ENCODE results near the gene MAP2K5.

MAP2K5 gene

DNA sequence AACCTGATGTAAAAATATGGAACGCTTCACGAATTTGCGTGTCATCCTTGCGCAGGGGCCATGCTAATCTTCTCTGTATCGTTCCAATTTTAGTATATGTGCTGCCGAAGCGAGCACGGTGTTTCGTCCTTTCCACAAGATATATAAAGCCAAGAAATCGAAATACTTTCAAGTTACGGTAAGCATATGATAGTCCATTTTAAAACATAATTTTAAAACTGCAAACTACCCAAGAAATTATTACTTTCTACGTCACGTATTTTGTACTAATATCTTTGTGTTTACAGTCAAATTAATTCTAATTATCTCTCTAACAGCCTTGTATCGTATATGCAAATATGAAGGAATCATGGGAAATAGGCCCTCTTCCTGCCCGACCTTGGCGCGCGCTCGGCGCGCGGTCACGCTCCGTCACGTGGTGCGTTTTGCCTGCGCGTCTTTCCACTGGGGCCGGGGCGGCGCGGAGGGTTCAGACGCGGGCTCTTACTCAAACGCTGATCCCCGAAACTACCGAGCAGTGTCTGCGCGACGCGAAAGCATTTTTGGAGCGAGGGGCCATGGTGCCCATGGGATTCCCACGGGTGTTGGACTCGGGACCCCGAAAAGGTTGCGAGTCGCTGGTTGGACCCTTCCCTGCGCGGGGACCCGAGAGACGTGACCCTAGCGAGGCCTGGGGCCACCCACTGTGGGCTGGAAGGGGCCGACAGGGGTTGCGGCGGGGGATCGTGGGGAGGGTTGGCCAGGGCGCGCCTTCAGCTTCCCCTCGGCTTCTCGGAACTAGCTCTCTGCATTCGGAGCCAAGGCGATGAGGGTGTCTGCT lies 297.6 kb downstream of the MAP2K5 start, which contains the start of gene RNU6-1:
Gene RNU6-1 (minus strand): TSS at position 117 of the 820 bp plus-strand sequence.
- TF ChIP-seq GATA3 (IDR thresholded peaks at IDR 0.05; ENCODE audit: low read depth, low read length) (no peak), GATA2 (IDR thresholded peaks at IDR 0.05; ENCODE audit: low read depth, low read length) (no peak)

DNA sequence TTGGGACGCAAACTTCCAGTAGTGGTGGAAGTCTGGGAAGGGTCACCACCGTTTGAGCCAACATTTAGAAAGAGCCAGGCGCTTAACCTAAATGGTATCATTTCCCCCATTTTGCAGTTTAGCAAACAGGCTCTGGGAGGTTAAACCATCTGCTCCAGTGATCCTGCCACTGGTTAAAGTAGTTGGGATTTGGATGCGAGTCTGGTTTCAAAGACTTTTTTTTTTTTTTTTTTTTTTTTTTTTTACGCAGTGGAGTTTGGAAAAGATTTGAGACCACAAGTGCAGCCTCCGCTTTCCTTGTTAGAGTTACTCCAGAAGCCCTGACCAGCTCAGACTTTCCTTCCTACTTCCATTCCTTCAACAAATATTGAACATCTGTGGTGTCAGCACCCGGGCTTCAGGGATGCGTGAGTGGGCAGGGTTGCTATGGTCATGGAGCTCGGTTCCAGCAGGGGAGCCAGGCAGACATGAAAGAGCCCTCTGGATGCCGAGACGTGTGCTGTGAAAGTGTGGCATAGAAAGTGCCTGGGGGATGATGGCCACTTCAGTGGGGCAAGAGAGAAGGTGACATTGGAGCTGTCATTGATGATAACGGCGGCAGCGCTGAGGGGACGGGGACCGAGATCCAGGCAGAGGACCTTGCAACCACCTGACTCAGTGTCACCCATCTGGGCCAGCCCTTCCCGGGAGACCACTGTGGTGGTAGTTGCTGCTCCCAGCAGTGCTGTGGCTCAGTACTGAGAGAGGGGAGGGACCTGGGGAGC lies 298.4 kb downstream of the MAP2K5 start:
- TF ChIP-seq GATA2 (IDR thresholded peaks at IDR 0.05; ENCODE audit: low read depth, low read length) (no peak), GATA3 (IDR thresholded peaks at IDR 0.05; ENCODE audit: low read depth, low read length) (no peak)

DNA sequence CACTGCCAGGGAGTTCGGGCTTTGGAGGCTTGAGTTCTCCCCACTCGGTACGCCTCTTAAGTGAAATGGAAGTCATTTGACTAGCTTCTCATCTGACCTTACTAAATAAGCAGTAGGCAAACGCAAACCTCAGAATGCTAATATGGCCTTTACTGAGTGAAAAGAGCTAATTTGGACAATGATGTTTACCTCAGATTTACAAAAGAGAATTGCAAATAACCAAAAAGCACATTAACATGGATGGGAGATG lies 298.9 kb downstream of the MAP2K5 start:
- TF ChIP-seq GATA3 (IDR thresholded peaks at IDR 0.05; ENCODE audit: low read depth, low read length) = no peak
- no peak for TF ChIP-seq GATA2 (IDR thresholded peaks at IDR 0.05; ENCODE audit: low read depth, low read length)

DNA sequence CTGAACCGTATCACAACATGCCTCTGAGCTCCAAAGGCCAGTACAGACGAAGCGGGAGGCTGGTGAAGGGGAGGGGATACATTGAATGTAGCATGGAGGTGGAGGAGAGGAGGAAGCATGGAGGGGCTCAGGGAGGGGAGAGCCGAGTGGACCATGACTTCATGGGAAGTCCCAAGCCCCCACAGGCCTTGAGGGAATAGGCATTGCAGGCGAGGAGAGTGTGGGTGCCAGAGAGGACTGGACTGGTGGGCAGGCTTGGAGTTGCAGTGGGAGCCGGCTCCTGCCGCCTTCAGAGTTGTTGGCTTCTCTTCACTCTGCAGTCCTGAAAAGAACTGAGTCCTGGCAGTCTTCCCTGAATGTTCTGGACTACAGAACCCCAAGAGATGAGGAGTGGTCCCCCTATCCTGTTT lies 300.6 kb downstream of the MAP2K5 start:
- TF ChIP-seq GATA2 (IDR thresholded peaks at IDR 0.05; ENCODE audit: low read depth, low read length) (no peak), GATA3 (IDR thresholded peaks at IDR 0.05; ENCODE audit: low read depth, low read length) (no peak)

DNA sequence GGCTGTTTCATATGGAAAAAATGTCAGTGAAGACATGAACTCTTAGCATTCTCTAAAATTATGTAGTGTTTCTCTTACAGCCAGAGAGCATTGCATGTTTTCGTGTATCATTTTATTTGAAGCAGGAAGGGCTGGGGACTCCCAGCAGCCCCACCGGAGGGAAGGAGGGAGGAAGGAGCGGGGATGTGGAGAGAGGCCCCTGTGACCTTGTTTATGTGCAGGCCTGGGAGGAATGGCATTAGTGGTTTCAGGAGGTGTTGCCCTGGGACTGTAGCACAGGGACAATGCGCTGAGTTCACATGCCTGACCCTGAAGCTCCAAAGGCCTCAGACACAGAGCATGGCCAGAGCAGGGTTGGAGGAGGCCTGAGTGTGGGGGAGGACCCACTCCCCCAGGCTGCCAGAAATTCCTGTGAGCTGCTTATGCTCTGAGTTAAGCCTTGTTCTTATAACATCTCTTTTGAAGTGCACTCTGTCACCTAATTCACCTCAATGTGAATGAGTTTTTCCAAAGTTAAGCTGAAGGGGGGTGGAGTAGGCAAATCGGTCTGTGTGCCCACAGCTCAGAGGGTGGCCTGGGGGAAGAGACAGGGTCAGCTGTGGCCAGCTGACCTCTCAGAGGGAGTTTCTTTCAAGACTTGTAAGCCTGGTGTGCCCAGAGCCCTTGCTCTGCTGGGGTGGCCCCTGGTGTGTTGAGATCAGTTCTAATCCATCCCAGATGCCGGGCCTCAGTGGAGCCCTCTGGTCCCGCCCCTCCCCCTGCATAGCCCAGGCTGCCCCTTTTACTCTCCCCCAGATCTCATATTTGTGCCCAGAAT lies 301.3 kb downstream of the MAP2K5 start:
- TF ChIP-seq GATA3 (IDR thresholded peaks at IDR 0.05; ENCODE audit: low read depth, low read length) (no peak), GATA2 (IDR thresholded peaks at IDR 0.05; ENCODE audit: low read depth, low read length) (no peak)

DNA sequence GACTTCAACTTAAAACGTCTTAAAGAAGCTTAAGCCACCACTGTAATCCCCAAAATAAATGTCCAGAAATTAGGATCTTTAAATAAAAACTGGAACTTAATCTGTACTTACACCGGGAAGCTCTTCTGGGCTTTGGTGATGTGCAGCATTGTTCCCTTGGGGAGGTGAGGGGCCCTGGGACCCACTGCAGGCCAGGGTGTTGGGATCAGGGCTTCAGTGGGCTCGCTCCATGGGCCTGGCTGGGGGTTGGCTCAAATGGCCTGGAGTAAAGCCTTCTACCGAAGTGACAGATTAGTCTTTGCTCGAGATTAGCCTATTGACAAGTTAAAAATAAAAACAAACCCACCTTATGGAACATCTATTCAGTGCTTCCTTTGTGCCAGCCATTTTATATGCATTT lies 303.5 kb downstream of the MAP2K5 start:
- TF ChIP-seq GATA2 (IDR thresholded peaks at IDR 0.05; ENCODE audit: low read depth, low read length) = no peak
- no peak for TF ChIP-seq GATA3 (IDR thresholded peaks at IDR 0.05; ENCODE audit: low read depth, low read length)

DNA sequence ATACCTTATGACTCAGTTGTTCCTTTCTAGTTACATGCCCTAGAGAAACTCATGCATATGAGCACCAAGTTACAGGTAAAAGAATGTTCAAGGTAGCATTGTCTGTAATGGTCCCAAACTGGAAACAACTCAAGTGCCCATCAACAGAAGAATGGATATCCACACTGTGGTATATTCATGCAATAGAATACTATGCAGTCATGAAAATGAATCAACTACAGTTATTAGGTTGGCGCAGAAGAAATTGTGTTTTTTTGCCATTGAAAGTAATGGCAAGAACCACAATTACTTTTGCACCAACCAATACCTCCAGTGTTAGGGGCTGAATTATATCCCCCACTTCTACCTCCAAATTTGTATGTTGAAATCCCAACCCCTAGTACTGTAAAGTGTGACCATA lies 307.0 kb downstream of the MAP2K5 start:
- TF ChIP-seq GATA3 (IDR thresholded peaks at IDR 0.05; ENCODE audit: low read depth, low read length) = no peak
- TF ChIP-seq GATA2 (IDR thresholded peaks at IDR 0.05; ENCODE audit: low read depth, low read length) = no peak

DNA sequence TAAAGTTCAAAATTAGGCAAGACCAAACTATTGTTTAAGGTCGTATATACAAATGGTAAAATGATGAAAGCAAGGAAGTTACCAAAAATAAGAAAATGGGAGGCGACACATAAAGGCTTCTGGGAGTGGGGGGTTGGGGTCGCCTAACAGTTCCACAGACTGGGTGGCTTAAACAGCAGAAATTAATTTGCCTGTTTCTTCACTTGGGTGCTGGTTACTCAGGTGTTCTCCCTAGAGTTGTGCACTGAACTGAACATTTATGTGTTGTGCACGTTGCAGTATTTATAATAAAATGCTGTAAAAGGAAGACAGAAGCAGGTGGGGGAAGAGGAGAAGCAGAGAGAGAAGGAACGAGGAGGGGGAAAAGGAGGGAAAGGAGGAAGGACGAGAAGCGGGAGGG lies 307.8 kb downstream of the MAP2K5 start:
- TF ChIP-seq GATA3 (IDR thresholded peaks at IDR 0.05; ENCODE audit: low read depth, low read length) = no peak
- no peak for TF ChIP-seq GATA2 (IDR thresholded peaks at IDR 0.05; ENCODE audit: low read depth, low read length)

DNA sequence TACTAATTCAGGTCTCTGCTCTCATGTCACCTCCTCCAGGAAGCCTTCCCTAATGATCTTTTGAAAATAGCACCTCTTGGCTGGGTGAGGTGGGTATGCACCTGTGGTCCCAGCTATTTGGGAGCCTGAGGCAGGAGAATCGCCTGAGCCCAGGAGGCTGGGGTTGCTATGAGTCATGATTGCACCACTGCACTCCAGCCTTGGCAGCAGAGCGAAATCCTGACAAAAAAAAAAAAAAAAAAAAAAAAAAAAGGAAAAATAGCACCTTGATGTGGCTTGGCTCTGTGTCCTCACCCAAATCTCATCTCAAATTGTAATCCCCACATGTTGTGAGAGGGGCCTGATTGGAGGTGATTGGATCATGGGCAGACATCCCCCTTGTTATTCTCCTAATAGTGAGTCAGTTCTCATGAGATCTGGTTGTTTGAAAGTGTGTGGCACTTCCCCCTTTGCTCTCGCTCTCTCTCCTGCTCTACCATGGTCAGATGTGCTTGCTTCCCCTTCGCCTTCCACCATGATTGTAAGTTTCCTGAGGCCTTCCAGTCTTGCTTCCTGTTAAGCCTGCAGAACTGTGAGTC lies 308.6 kb downstream of the MAP2K5 start:
- TF ChIP-seq GATA2 (IDR thresholded peaks at IDR 0.05; ENCODE audit: low read depth, low read length) (no peak), GATA3 (IDR thresholded peaks at IDR 0.05; ENCODE audit: low read depth, low read length) (no peak)

DNA sequence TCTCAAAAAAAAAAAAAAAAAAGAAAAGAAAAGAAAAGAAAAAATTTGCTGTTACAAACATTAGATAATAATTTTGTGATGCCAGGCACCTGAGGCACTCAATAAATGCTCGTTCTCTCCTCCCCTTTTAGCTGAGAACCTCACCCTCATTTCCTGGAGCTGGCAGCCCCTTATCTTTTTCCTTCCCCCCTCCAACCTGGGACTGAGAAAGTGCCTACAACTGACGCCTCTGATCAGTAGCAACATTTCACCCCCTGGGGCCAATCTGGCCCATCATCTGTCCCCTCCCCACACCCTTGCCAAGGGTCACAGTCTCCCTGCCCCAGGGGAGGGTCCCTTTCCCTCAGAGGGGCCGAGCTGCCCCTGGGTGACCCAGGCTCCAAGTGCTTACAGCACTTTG lies 309.9 kb downstream of the MAP2K5 start:
- TF ChIP-seq GATA3 (IDR thresholded peaks at IDR 0.05; ENCODE audit: low read depth, low read length) (no peak), GATA2 (IDR thresholded peaks at IDR 0.05; ENCODE audit: low read depth, low read length) (no peak)

DNA sequence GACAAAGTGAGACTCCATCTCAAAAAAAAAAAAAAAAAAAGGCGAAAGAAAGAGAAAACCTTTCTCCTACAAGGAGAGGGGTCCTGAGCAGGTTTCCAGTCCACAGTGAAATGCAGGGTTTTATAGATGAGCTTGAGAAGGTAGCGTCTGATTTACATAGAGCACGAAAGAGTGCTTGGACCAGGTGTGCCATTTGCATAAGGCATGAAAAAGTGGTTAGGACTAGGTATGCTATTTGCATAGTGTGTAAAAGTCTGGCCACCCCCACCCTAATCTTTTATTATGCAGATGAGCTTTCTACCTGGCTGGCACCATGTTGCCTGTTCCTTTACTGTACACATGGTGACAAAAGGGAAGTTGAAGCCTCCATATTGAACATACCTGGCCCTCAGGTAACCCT lies 311.0 kb downstream of the MAP2K5 start:
- TF ChIP-seq GATA3 (IDR thresholded peaks at IDR 0.05; ENCODE audit: low read depth, low read length) (no peak), GATA2 (IDR thresholded peaks at IDR 0.05; ENCODE audit: low read depth, low read length) (no peak)

DNA sequence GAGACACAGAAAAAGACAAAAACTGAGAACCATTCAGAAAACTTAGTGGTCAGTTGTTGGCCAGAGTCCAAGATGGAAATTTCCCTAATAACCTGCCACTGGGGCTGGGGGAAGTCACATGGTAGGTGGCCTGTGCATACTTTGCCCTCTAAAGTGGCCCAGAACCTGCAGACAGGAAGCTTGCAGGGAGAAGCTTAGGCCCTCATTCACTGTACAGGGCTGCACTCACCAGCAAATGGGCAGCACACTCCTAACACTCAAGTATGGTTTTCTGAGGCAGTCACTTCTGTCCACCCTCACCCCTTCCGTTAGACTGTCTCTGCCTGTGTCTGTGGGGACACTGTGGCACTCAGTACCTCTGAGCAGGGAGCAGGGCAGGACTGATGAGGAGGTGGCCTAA lies 311.9 kb downstream of the MAP2K5 start:
- no peak for TF ChIP-seq GATA2 (IDR thresholded peaks at IDR 0.05; ENCODE audit: low read depth, low read length)
- TF ChIP-seq GATA3 (IDR thresholded peaks at IDR 0.05; ENCODE audit: low read depth, low read length) = no peak

DNA sequence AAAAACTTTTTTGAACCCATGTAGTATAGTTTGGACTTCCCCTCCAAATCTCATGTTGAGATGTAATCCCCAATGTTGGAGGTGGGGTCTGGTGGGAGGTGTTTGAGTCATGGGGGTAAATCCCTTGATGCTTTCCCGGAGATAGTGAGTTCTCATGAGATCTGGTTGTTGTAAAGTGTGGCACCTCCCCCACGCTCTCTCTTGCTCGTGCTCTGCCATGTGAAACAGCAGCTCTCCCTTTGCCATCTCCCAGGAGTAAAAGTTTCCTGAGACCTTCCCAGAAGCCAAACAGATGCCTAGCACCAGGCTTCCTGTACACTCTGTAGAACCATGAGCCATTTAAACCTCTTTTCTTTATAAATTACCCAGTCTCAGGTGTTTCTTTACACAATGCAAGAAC lies 313.3 kb downstream of the MAP2K5 start:
- TF ChIP-seq GATA3 (IDR thresholded peaks at IDR 0.05; ENCODE audit: low read depth, low read length) (no peak), GATA2 (IDR thresholded peaks at IDR 0.05; ENCODE audit: low read depth, low read length) (no peak)

Measured in SH-SY5Y (cell line).